HG03039 (cell line): ENCODE results near the gene TSPYL4.

Experiments
- ATAC-seq: cut with Tn5 transposase; IDR thresholded peaks from one replicate; pipeline ENCODE4 v1.9.1; 2021; ENCODE audit warnings: mild to moderate bottlenecking, moderate library complexity; ENCODE audit not compliant: unreplicated experiment

TSPYL4 gene

GRCh38 chr6:116271149-116271708 lies 17.4 kb upstream of the TSPYL4 start:
- ATAC-seq = no peak

GRCh38 chr6:116268589-116269293 lies 14.9 kb upstream of the TSPYL4 start:
- peak; percentile 78 for ATAC-seq

- no peak for ATAC-seq
These were observed 14.1 kb upstream of the TSPYL4 start for GRCh38 chr6:116267836-116268588.

- no peak for ATAC-seq
These were observed 12.9 kb upstream of the TSPYL4 start for GRCh38 chr6:116266803-116267202.

- no peak for ATAC-seq
These were observed 11.4 kb upstream of the TSPYL4 start for GRCh38 chr6:116265041-116265829.

- no peak for ATAC-seq
These were observed 9.5 kb upstream of the TSPYL4 start for GRCh38 chr6:116263353-116263752.

GRCh38 chr6:116258520-116258919 lies 4.6 kb upstream of the TSPYL4 start:
- no peak for ATAC-seq

- ATAC-seq = no peak
These were observed 2.8 kb upstream of the TSPYL4 start for GRCh38 chr6:116256694-116257093.

GRCh38 chr6:116255246-116255800 lies 1.4 kb upstream of the TSPYL4 start:
- ATAC-seq = no peak

- ATAC-seq = no peak
These were observed 602 bp upstream of the TSPYL4 start for GRCh38 chr6:116254297-116255056.

GRCh38 chr6:116253188-116253504 lies 729 bp downstream of the TSPYL4 start:
- no peak for ATAC-seq

- ATAC-seq = no peak
These were observed 2.1 kb downstream of the TSPYL4 start for GRCh38 chr6:116251568-116252384.

GRCh38 chr6:116248577-116248976 lies 5.3 kb downstream of the TSPYL4 start:
- no peak for ATAC-seq

GRCh38 chr6:116247285-116247684 lies 6.6 kb downstream of the TSPYL4 start:
- no peak for ATAC-seq

- ATAC-seq = no peak
These were observed 7.8 kb downstream of the TSPYL4 start for GRCh38 chr6:116246089-116246488.

- ATAC-seq = no peak
These were observed 9.6 kb downstream of the TSPYL4 start for GRCh38 chr6:116244284-116244683.

- no peak for ATAC-seq
These were observed 14.0 kb downstream of the TSPYL4 start for GRCh38 chr6:116239856-116240255.

- ATAC-seq = no peak
These were observed 14.6 kb downstream of the TSPYL4 start for GRCh38 chr6:116239256-116239655.

- ATAC-seq = no peak
These were observed 15.8 kb downstream of the TSPYL4 start for GRCh38 chr6:116238083-116238482.

- no peak for ATAC-seq
These were observed 19.2 kb downstream of the TSPYL4 start for GRCh38 chr6:116234689-116235088.
